HG03575 (cell line): ENCODE measurements around the gene KCNQ1OT1.

Experiments
- ATAC-seq: cut with Tn5 transposase; IDR thresholded peaks from one replicate; pipeline ENCODE4 v1.9.1; 2021; ENCODE audit not compliant: unreplicated experiment, insufficient number of reproducible peaks, low FRiP score; ENCODE audit errors: extremely low read depth

Gene KCNQ1OT1

DNA sequence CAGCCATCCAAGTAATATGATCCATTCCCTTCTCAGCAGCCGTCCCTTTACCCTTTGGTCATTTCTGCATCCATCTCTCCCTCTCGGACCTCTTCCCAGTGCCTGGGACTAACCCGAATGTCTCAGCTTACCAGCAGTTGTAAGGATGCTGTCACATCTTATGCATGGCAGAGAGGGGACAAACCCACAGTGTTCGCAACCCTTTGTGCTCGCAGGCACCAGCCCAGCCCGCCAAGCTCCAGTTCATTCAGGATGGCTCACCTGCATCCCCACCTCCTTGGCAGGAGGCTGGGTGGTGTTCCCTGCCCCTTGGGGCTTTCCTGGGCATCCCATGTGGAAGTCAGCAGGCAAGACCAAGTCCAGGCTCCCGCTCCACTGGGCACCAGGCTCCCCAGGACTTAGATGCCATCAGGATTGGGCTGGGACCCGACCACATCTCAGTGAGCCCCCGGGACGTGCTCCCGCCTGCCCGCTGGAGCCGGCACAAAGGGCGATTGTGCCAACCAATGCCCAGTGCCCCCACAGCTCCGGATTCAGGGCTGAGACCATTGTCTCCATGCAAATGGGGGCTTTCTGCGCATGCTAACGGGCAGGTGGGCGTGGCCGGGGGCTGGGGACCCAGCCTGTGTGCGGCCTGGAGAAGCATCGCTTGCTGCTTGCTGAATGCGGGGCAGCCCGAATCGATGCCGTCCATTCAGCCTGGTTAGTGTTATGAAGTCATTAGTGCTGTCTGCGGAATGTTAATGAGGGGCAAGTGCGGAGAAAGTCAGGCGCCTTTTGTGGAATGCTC lies 108.6 kb downstream of the KCNQ1OT1 start:
- ATAC-seq = no peak

- no peak for ATAC-seq
These were observed 109.4 kb downstream of the KCNQ1OT1 start for GRCh38 chr11:2590131-2590964.

DNA sequence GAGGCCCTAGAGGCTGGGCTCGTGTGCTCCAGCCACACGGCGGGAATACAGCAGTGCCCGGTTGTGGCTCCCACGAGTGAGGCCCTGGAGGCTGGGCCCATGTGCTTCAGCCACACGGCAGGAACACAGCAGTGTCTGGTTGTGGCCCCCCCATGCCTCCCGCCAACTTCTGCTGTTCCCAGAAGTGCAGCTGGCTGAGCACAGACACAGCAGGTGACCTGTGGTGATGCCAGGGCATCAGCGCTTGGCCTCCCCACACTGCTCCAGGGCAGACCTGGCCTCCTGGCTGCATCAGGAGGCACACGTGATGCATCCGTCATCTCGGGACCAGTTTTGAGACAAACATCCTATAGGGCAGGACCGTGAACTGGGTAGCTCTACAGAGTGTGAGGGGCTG lies 110.3 kb downstream of the KCNQ1OT1 start:
- no peak for ATAC-seq

DNA sequence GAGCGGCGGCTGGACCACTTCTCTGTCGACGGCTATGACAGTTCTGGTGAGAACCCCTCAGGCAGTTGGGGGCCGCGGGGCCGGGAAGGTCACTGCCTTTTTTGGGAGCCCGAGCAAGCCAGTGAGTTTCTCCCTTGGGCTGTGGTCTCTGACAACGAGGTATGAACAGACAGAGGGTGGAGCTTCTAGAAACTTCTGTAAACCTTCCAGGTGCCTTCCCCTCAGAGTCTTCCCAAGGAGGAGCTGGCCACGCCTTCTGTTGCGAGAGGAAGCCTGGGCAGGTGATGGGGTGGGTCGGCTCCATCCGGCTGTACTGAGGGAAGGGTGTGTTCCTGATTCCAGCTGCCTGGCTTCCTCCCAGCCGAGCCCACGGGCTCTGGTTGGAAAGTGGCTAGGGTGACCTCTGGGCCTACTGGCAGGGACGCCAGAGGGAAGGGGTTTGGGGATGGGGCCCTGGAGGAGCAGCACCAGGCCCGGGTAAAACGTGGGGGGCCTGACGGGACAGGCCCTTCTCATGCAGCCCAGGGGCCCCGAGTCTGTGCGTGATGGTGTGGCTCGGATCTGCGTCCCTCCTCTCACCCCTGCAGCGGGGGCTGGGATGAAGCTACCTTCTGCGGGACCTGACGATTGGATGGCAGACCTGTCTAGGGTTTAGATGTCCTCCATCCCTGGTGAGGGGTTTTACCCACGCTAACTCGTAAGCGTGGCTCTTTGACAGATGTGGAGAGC lies 110.8 kb downstream of the KCNQ1OT1 start:
- ATAC-seq = no peak

DNA sequence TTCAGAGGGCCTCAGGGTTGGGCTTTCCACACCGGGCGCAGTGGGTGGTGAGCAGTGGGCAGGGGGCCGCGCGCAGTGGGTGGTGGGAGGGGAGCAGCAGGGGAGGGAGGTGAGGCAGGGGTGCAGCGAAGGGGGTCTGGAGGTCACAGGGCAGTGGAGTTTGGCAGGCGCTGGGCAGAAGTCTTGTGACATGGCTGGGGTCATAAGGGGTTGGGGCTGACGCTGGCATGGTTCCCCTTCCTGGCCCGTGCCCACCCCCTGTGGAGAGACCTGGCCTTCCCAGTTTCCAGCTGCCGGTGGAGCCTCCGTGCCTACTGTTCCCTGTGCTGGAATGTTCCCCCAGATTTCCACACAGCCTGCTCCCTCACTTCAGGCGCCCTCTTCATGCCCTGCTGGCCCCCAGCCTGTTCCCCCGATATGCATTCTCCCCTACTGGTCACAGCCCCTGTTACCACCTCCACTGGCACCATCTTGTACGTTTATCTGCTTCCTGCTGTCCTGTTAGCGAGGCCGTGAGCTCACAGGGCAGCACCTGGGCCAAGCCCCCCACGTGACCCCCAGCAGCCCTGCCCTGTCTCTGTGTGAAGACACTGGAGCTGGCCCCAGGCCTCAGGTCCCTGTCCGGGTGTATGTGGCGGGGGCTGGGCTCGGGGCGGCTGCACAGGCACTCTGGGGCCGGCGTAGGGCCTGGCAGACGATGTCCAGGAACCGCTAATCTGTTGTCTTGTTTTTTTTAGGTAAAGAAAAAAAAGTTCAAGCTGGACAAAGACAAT lies 111.6 kb downstream of the KCNQ1OT1 start:
- ATAC-seq = no peak

GRCh38 chr11:2587132-2587930 lies 112.5 kb downstream of the KCNQ1OT1 start:
- ATAC-seq = no peak

DNA sequence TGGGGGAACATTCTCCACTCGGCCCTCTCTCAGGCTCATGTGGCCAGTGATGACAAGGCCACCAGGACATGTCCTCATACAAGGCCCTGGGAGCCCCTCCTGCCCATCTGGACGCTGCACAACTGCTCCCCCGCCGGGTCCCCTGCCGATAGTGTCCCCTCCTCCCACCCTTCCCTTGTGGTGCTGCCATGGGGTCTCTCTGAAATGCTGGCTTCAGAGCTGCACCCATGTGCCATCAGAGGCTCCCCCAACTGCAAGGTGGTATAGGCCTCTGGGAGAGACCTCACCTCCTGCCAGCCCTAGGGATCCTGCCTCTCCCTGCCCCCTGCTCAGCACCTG lies 113.0 kb downstream of the KCNQ1OT1 start:
- ATAC-seq = no peak

DNA sequence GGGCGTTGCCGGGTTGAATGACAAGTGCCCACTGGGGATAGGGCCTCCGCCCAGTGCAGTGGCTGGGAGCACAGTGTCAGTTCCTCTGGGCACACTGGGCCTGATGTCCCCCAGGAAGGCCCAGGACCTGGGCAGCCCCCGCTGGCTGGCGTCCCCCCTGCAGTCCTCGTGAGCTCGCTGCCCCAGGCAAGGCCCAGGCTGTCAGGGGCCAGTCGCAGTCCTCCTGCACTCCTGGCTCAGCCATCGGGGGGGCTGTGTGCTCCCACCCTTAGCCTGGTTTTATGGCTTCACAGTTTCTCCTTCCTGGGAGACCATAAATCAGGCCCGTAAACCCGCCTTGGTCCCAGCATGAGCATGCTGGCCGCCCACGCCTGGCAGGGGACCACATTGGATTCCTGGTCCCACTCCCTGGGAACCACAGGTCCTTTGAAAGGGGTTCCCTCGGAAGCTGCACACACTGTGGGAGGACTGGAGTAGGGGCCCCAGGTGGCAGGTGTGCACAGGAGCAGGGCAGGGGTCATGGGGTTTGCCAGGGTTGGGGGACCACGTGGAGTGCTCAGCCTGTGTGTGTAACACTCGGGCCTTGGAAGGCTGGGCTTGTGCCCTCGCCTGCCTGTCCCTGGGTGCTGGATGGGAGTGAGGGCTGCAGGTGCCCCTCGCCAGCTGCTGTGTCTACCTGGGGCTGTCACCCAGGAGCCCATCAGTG lies 113.6 kb downstream of the KCNQ1OT1 start:
- no peak for ATAC-seq

GRCh38 chr11:2585566-2586086 lies 114.2 kb downstream of the KCNQ1OT1 start:
- ATAC-seq = no peak

DNA sequence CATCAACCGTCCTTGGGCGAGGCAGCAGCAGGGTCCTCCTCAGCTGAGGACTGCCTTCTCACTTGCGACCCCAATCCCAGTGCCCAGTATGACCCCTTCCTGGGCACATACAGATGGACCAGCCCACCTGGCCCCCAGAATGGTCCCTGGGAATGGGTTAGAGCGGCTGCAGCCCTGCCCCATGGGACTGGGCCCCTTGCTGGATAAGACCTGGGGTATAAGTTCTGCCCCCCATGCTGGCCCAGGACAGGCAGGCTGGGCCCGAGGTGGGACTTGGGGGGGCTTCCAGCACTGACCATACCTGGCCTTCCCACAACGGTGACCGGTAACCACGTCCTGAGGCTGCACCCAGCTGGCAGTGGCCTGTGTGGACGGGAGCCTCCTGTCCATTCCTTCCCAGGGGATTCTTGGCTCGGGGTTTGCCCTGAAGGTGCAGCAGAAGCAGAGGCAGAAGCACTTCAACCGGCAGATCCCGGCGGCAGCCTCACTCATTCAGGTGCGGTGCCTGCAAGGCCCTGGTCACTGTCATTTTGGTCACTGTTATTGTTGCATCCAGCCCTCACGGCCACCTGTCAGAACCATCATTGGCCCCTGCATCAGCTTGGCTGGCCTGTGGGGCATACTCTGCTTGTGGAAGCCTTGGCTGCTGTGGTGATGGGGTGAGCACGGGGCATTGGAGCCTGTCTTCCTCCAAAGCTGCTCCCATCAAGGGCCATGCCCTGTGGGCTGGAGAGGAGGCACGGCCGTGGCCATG lies 114.8 kb downstream of the KCNQ1OT1 start:
- no peak for ATAC-seq

DNA sequence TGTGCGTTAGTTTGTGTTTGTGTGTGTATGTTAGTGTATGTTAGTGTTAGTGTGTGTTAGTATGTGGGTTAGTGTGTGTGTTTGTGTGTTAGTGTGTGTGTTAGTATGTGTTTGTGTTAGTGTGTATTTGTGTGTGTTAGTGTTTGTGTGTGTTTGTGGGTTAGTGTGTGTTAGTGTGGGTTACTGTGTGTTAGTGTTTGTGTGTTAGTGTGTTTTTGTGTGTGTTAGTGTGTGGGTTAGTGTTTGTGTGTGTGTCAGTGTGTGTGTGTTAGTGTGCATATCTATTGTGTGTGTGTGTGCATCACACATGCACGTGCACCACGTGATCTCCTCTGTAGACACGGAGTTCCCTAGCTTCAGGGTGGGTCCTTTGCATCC lies 115.4 kb downstream of the KCNQ1OT1 start:
- no peak for ATAC-seq

DNA sequence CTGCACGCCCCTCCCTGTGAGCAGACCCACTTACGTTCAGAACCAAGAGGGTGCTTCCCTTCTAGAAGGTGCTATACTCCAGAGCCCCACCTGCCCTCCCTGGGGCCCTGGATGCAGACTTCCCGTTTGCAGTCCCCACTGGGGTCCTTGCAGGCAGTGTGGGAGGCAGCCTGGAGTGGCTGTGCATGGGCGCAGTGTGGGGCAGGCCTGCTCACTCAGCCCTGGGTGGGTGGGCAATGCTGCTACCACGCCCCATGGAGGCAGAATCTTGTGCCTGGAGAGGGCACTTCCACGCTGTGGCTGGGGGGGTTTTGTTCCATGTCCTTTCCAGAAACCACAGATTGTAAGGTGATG lies 116.2 kb downstream of the KCNQ1OT1 start:
- ATAC-seq = no peak

GRCh38 chr11:2582946-2583604 lies 116.7 kb downstream of the KCNQ1OT1 start:
- no peak for ATAC-seq

GRCh38 chr11:2582351-2582945 lies 117.3 kb downstream of the KCNQ1OT1 start:
- no peak for ATAC-seq

DNA sequence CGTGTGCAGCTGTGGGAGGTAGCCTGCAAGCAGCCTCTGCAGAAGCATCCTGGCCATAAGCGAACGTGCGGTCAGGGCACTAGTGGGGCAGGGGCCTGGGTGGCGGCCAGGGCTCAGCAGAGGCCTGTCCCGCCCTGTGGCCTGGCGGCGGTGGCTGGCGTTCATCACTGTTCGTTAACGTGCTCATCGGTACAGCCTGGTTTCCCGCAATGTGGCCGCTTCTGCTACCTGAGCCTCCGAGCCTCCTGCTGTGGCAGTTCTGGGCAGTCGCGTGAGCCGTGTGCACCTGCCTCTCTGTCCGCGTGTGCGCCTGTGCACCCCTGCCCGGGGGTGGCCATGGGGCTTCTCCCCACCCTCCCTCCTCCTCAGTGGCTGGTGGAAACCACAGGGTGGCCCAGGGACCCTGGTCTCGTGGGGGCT lies 117.9 kb downstream of the KCNQ1OT1 start:
- ATAC-seq = no peak
